Ovary (tissue), 3 donors: ENCODE data around the gene ATCAY.

ENCODE experiments used
- EP300 ChIP-seq: sonication (generic); formaldehyde crosslinking; IDR thresholded peaks from one replicate; pipeline ENCODE4 v1.6.1; 2017; ENCODE audit warnings: antibody characterized with exemption
- POLR2A ChIP-seq: fragments of 450-650 bp; IDR thresholded peaks from one replicate; pipeline ENCODE4 v1.6.1; 2017; ENCODE audit warnings: antibody characterized with exemption, mild to moderate bottlenecking, moderate library complexity
- TF ChIP-seq, protein P1 (sequence below), 3 donors: fragments of 450-650 bp in 2 of 3; fragments of 200-600 bp in 1 of 3; IDR thresholded peaks; one replicate each; pipeline versions ENCODE4 v1.5.1 to v1.8.0; 2016 to 2022; ENCODE audit warnings: antibody characterized with exemption in 3 of 3, mild to moderate bottlenecking in 1 of 3
- donor health status: DM: no; HTN: no; CAD: no.

DNA sequence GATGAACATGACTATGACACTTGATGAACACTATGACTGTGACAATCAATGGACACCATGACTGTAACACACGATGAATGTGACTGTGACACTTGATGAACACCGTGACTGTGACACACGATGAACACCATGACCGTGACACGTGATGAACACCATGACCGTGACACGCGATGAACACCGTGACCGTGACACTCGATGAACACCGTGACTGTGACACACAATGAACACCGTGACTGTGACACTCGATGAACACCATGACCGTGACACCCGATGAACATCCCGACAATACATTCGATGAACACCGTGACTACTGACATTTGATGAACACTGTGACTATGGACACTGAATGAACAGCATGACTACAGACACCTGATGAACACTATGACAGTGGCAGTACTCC lies 42.6 kb upstream of the ATCAY start:
- TF ChIP-seq, protein P1, sequence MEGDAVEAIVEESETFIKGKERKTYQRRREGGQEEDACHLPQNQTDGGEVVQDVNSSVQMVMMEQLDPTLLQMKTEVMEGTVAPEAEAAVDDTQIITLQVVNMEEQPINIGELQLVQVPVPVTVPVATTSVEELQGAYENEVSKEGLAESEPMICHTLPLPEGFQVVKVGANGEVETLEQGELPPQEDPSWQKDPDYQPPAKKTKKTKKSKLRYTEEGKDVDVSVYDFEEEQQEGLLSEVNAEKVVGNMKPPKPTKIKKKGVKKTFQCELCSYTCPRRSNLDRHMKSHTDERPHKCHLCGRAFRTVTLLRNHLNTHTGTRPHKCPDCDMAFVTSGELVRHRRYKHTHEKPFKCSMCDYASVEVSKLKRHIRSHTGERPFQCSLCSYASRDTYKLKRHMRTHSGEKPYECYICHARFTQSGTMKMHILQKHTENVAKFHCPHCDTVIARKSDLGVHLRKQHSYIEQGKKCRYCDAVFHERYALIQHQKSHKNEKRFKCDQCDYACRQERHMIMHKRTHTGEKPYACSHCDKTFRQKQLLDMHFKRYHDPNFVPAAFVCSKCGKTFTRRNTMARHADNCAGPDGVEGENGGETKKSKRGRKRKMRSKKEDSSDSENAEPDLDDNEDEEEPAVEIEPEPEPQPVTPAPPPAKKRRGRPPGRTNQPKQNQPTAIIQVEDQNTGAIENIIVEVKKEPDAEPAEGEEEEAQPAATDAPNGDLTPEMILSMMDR (IDR thresholded peaks at IDR 0.05): no peak
- no peak for TF ChIP-seq POLR2A
- no peak for TF ChIP-seq EP300
